Glutamatergic neuron (in vitro differentiated cells): ENCODE data around the gene ADAMTS17. TPM values are rescaled to one million over a fixed set of nuclear protein-coding genes. Genes with fewer than 3 reads are reported as not detected.

Experiments
- DNase-seq: peaks from one replicate; pipeline ENCODE4 v3.0.0; 2022
- H3K27ac Mint-ChIP-seq: one replicate; pipeline ENCODE4 v1.8.0; 2020; ENCODE audit warnings: mild to moderate bottlenecking, mixed read lengths, inconsistent platforms; ENCODE audit not compliant: unreplicated experiment
- H3K27me3 Mint-ChIP-seq: one replicate; pipeline ENCODE4 v1.8.0; 2020; ENCODE audit warnings: mild to moderate bottlenecking, moderate library complexity, mixed read lengths, inconsistent platforms; ENCODE audit not compliant: unreplicated experiment
- H3K36me3 Mint-ChIP-seq: one replicate; pipeline ENCODE4 v1.8.0; 2020; ENCODE audit warnings: mild to moderate bottlenecking, mixed read lengths, inconsistent platforms; ENCODE audit not compliant: unreplicated experiment
- H3K4me1 Mint-ChIP-seq: one replicate; pipeline ENCODE4 v1.8.0; 2020; ENCODE audit warnings: mild to moderate bottlenecking, low read depth, mixed read lengths, inconsistent platforms; ENCODE audit not compliant: unreplicated experiment
- H3K4me3 Mint-ChIP-seq: one replicate; pipeline ENCODE4 v1.8.0; 2020; ENCODE audit warnings: mild to moderate bottlenecking, mixed read lengths, inconsistent platforms; ENCODE audit not compliant: unreplicated experiment
- H3K9me3 Mint-ChIP-seq: one replicate; pipeline ENCODE4 v1.8.0; 2020; ENCODE audit warnings: mild to moderate bottlenecking, moderate library complexity, mixed read lengths, inconsistent platforms; ENCODE audit not compliant: unreplicated experiment
- total RNA-seq: library from RNA; stranded (reverse); fragmentation: NEBNext Ultra II Directional; extraction: Animal tissue kit (Norgen Biotek cat#: 25700); gene quantifications from one replicate; pipeline ENCODE4 v1.2.1, GENCODE V29; 2021; ENCODE audit not compliant: unreplicated experiment
- TF ChIP-seq, protein P1 (sequence below): fragments of 200-600 bp; sonication (generic); IDR thresholded peaks from one replicate; pipeline ENCODE4 v1.5.0; 2021; ENCODE audit not compliant: partially characterized antibody, unreplicated experiment

The ADAMTS17 gene
- total RNA-seq, 1 donor from 2014 or later: 6.8 TPM

DNA sequence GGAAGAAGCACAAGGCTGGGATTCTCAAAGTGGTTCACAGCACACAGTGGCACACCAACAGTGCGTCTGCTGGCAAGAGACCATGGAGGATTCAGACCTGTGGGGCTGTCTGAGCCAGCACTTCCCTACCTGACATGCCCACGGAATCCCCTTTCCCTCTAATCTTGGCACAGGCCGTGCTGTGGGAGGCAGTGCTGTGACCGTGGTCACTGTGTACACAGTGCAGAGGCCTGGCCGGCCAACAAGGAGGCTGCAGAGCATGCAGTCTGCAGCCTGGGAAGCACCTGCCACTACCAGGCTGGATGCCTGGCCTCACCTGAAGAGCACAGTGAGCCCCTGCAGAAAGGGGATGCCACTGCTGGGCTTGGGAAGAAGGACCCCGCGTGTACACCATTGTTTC lies 307.6 kb downstream of the ADAMTS17 start:
- Mint-ChIP-seq H3K27ac (no peak overlapping the region), H3K9me3 (peaks cover 2% of the 10 kb centered on the region), H3K4me3 (no peak overlapping the region), H3K4me1 (no peaks in the 10 kb centered on the region), H3K36me3 (peaks cover 11% of the 10 kb centered on the region), H3K27me3 (peaks cover 4% of the 10 kb centered on the region)
- TF ChIP-seq, protein P1, sequence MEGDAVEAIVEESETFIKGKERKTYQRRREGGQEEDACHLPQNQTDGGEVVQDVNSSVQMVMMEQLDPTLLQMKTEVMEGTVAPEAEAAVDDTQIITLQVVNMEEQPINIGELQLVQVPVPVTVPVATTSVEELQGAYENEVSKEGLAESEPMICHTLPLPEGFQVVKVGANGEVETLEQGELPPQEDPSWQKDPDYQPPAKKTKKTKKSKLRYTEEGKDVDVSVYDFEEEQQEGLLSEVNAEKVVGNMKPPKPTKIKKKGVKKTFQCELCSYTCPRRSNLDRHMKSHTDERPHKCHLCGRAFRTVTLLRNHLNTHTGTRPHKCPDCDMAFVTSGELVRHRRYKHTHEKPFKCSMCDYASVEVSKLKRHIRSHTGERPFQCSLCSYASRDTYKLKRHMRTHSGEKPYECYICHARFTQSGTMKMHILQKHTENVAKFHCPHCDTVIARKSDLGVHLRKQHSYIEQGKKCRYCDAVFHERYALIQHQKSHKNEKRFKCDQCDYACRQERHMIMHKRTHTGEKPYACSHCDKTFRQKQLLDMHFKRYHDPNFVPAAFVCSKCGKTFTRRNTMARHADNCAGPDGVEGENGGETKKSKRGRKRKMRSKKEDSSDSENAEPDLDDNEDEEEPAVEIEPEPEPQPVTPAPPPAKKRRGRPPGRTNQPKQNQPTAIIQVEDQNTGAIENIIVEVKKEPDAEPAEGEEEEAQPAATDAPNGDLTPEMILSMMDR: no peak
- DNase-seq: no peak

- no peak overlapping the region for H3K4me3 Mint-ChIP-seq
- peaks cover 5% of the 10 kb centered on the region for H3K27me3 Mint-ChIP-seq
- TF ChIP-seq, protein P1: no peak
- DNase-seq: no peak
- H3K27ac Mint-ChIP-seq: no peak overlapping the region
- H3K9me3 Mint-ChIP-seq: peaks cover 6% of the 10 kb centered on the region
- H3K4me1 Mint-ChIP-seq: no peaks in the 10 kb centered on the region
- peaks cover 19% of the 10 kb centered on the region for H3K36me3 Mint-ChIP-seq
These were observed 308.5 kb downstream of the ADAMTS17 start for GRCh38 chr15:100033140-100033857.

GRCh38 chr15:100032358-100033085 lies 309.3 kb downstream of the ADAMTS17 start:
- H3K27ac Mint-ChIP-seq: no peak overlapping the region
- peaks cover 5% of the 10 kb centered on the region for H3K27me3 Mint-ChIP-seq
- no peak overlapping the region for H3K4me3 Mint-ChIP-seq
- peaks cover 6% of the 10 kb centered on the region for H3K9me3 Mint-ChIP-seq
- no peak for DNase-seq
- H3K36me3 Mint-ChIP-seq: peaks cover 23% of the 10 kb centered on the region
- H3K4me1 Mint-ChIP-seq: no peaks in the 10 kb centered on the region
- TF ChIP-seq, protein P1: no peak

GRCh38 chr15:100031665-100032357 lies 310.0 kb downstream of the ADAMTS17 start:
- peaks cover 23% of the 10 kb centered on the region for H3K36me3 Mint-ChIP-seq
- DNase-seq: no peak
- H3K27ac Mint-ChIP-seq: no peak overlapping the region
- peaks cover 5% of the 10 kb centered on the region for H3K27me3 Mint-ChIP-seq
- H3K9me3 Mint-ChIP-seq: peaks cover 6% of the 10 kb centered on the region
- TF ChIP-seq, protein P1: no peak
- no peaks in the 10 kb centered on the region for H3K4me1 Mint-ChIP-seq
- H3K4me3 Mint-ChIP-seq: no peak overlapping the region
